Activated CD4-positive, alpha-beta T cell treated with anti-CD3 and anti-CD28 coated beads for 24 hours (primary cell): ENCODE results near the gene PCA3.

Experiments used
- DNase-seq, 2 donors: peaks; one replicate each; pipeline ENCODE4 v3.0.0-alpha.2; 2020; ENCODE audit warnings: low read depth in 2 of 2

PCA3 gene

GRCh38 chr9:76827296-76828080 lies 63.2 kb downstream of the PCA3 start:
- no peak for DNase-seq

- no peak for DNase-seq
Measured at GRCh38 chr9:76828447-76828846, 64.2 kb downstream of the PCA3 start.

GRCh38 chr9:76835571-76836283 lies 71.5 kb downstream of the PCA3 start:
- DNase-seq: no peak
